ENCODE results near the gene ZNF107. TPM values are rescaled to one million over a fixed set of nuclear protein-coding genes. Genes with fewer than 3 reads are reported as not detected.
A peak's percentile ranks its signal among the peaks of the same experiment; 100 is the strongest.
"Not testable (repeated sequence)": the region's sequence is repeated elsewhere in the genome, so short reads cannot be mapped to it uniquely, and the experiment has no call there.

Gene ZNF107
- total and polyA plus RNA-seq, 8 donors, result 3.8 to 13.1 (median 11.2) TPM

GRCh38 chr7:64733550-64734240 is 67.8 kb downstream of the ZNF107 start:
- Histone ChIP-seq H3K36me3 (no peaks in the 10 kb centered on the region), H3K9me3 (peaks cover 0 to 61% of the 10 kb centered on the region in 2 donors), H3K4me3 (no peak overlapping the region), H3K27me3 (no peaks in the 10 kb centered on the region), H3K27ac (no peak overlapping the region), H3K4me1 (no peaks in the 10 kb centered on the region)
- intact Hi-C loops (cut with DNase I), result no loop called here
- no peak for DNase-seq
- TF ChIP-seq CTCF (IDR thresholded peaks at IDR 0.05), result no peak
- ATAC-seq, result no peak

GRCh38 chr7:64736575-64736974 is 70.6 kb downstream of the ZNF107 start:
- ATAC-seq, result no peak
- Histone ChIP-seq H3K9me3 (peaks cover 0 to 56% of the 10 kb centered on the region in 2 donors), H3K27ac (no peak overlapping the region), H3K4me3 (no peak overlapping the region), H3K36me3 (no peaks in the 10 kb centered on the region), H3K27me3 (no peaks in the 10 kb centered on the region), H3K4me1 (no peaks in the 10 kb centered on the region)
- intact Hi-C loops (cut with DNase I), result no loop called here
- DNase-seq, result peak in 1 of 4 donors; percentile 72
- no peak for TF ChIP-seq CTCF (IDR thresholded peaks at IDR 0.05)

GRCh38 chr7:64738403-64738802 is 72.5 kb downstream of the ZNF107 start:
- H3K36me3 ChIP-seq; H3K27ac ChIP-seq; ATAC-seq; H3K27me3 ChIP-seq; H3K4me3 ChIP-seq; DNase-seq; intact Hi-C loops (cut with DNase I); H3K4me1 ChIP-seq: not testable (repeated sequence)
- peaks cover 0 to 47% of the 10 kb centered on the region in 2 donors for H3K9me3 ChIP-seq

- H3K36me3 ChIP-seq; H3K27ac ChIP-seq; H3K4me1 ChIP-seq; H3K4me3 ChIP-seq; ATAC-seq; H3K27me3 ChIP-seq; intact Hi-C loops (cut with DNase I): not testable (repeated sequence)
- peaks cover 0 to 46% of the 10 kb centered on the region in 2 donors for H3K9me3 ChIP-seq
- DNase-seq, result peak in 1 of 4 donors; percentile 62
These were observed 73.0 kb downstream of the ZNF107 start for GRCh38 chr7:64738953-64739352.

- Histone ChIP-seq H3K27ac (no peak overlapping the region), H3K27me3 (no peaks in the 10 kb centered on the region), H3K9me3 (peaks cover 0 to 59% of the 10 kb centered on the region in 2 donors), H3K36me3 (no peaks in the 10 kb centered on the region), H3K4me3 (no peak overlapping the region), H3K4me1 (no peaks in the 10 kb centered on the region)
- ATAC-seq (no peak), DNase-seq (no peak)
- TF ChIP-seq CTCF (IDR thresholded peaks at IDR 0.05), result no peak
- intact Hi-C loops (cut with DNase I), result no loop called here
These were observed 78.7 kb downstream of the ZNF107 start for GRCh38 chr7:64744680-64745079.

- Histone ChIP-seq H3K4me3 (no peak overlapping the region), H3K4me1 (no peaks in the 10 kb centered on the region), H3K36me3 (no peaks in the 10 kb centered on the region), H3K27ac (no peak overlapping the region), H3K27me3 (no peaks in the 10 kb centered on the region), H3K9me3 (peaks cover 0 to 40% of the 10 kb centered on the region in 2 donors)
- TF ChIP-seq CTCF (IDR thresholded peaks at IDR 0.05), result no peak
- ATAC-seq (no peak), DNase-seq (no peak)
- intact Hi-C loops (cut with DNase I), result no loop called here
These were observed 81.9 kb downstream of the ZNF107 start for GRCh38 chr7:64747802-64748201.
